Measurements from ENCODE around the gene IL9.

- no peak for TF ChIP-seq CTCF (IDR thresholded peaks at IDR 0.05; ENCODE audit: low read length)
- no peak for TF ChIP-seq EZH2 (IDR thresholded peaks at IDR 0.05; ENCODE audit: borderline replicate concordance, low read length)
Observed at GRCh38 chr5:135883026-135883425, 12.6 kb downstream of the IL9 start.

Data from OCI-LY1 (cell line).